ENCODE measurements around the gene PAFAH1B2. TPM values are rescaled to one million over a fixed set of nuclear protein-coding genes. Genes with fewer than 3 reads are reported as not detected.

Gene PAFAH1B2
- total and polyA plus RNA-seq, 2 experiments from 2014 or later = 87.5 to 148 TPM

DNA sequence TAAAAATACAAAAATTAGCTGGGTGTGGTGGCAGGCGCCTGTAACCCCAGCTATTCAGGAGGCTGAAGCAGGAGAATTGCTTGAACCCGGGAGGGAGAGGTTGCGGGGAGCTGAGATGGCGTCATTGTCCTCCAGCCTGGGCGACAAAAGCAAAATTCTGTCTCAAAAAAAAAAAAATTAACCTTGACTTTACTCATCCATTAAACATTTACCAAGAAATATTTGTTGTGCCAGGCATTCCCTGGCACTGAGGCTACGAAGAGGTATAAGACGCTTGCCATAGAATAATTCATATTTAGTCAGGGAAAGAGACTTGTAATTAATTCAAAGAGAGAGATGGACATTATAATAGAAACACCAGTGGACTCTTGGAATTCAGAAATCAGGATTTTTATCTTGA lies 13.2 kb upstream of the PAFAH1B2 start:
- Histone ChIP-seq H3K27me3 (ENCODE audit: insufficient read depth) (no peaks in the 10 kb centered on the region), H3K4me1 (ENCODE audit: insufficient read depth) (no peaks in the 10 kb centered on the region), H3F3A (replicated peaks; ENCODE audit: low read depth) (no peaks in the 10 kb centered on the region), H4K20me1 (replicated peaks; ENCODE audit: insufficient read depth) (no peaks in the 10 kb centered on the region), H3K36me3 (ENCODE audit: insufficient read depth) (no peaks in the 10 kb centered on the region), H2AFZ (no peak overlapping the region), H3K79me2 (replicated peaks; ENCODE audit: insufficient read depth) (no peaks in the 10 kb centered on the region), H3K27ac (ENCODE audit: low read depth) (no peak overlapping the region), H3K9me2 (ENCODE audit: insufficient read depth) (no peaks in the 10 kb centered on the region), H3K4me3 (no peak overlapping the region), H3K4me2 (no peak overlapping the region)
- no peaks in the 10 kb centered on the region for H3K27me3 Mint-ChIP-seq (ENCODE audit: insufficient read depth, low read depth, poor library complexity)
- DNase-seq (ENCODE audit: low spot score) (no peak), ATAC-seq (no peak)
- no peaks in the 10 kb centered on the region for H3K9me3 Mint-ChIP-seq
- TF ChIP-seq POLR2AphosphoS5 (IDR thresholded peaks at IDR 0.05; ENCODE audit: low read depth) (no peak), CTCF (conservative IDR thresholded peaks at IDR 0.05; ENCODE audit: low read depth in 2 of 2) (no peak), CREB1 (CRISPR knock-in tag; IDR thresholded peaks at IDR 0.05; ENCODE audit: low read depth) (no peak), REST (IDR thresholded peaks at IDR 0.05; ENCODE audit: unreplicated experiment) (no peak), EZH2phosphoT487 (IDR thresholded peaks at IDR 0.05; ENCODE audit: unreplicated experiment) (no peak), ZNF331 (CRISPR knock-in tag; IDR thresholded peaks at IDR 0.05; ENCODE audit: low read depth) (no peak), ZNF114 (CRISPR knock-in tag; IDR thresholded peaks at IDR 0.05) (no peak), JUNB (IDR thresholded peaks at IDR 0.05; ENCODE audit: unreplicated experiment) (no peak)
- TF ChIP-seq, protein P1, sequence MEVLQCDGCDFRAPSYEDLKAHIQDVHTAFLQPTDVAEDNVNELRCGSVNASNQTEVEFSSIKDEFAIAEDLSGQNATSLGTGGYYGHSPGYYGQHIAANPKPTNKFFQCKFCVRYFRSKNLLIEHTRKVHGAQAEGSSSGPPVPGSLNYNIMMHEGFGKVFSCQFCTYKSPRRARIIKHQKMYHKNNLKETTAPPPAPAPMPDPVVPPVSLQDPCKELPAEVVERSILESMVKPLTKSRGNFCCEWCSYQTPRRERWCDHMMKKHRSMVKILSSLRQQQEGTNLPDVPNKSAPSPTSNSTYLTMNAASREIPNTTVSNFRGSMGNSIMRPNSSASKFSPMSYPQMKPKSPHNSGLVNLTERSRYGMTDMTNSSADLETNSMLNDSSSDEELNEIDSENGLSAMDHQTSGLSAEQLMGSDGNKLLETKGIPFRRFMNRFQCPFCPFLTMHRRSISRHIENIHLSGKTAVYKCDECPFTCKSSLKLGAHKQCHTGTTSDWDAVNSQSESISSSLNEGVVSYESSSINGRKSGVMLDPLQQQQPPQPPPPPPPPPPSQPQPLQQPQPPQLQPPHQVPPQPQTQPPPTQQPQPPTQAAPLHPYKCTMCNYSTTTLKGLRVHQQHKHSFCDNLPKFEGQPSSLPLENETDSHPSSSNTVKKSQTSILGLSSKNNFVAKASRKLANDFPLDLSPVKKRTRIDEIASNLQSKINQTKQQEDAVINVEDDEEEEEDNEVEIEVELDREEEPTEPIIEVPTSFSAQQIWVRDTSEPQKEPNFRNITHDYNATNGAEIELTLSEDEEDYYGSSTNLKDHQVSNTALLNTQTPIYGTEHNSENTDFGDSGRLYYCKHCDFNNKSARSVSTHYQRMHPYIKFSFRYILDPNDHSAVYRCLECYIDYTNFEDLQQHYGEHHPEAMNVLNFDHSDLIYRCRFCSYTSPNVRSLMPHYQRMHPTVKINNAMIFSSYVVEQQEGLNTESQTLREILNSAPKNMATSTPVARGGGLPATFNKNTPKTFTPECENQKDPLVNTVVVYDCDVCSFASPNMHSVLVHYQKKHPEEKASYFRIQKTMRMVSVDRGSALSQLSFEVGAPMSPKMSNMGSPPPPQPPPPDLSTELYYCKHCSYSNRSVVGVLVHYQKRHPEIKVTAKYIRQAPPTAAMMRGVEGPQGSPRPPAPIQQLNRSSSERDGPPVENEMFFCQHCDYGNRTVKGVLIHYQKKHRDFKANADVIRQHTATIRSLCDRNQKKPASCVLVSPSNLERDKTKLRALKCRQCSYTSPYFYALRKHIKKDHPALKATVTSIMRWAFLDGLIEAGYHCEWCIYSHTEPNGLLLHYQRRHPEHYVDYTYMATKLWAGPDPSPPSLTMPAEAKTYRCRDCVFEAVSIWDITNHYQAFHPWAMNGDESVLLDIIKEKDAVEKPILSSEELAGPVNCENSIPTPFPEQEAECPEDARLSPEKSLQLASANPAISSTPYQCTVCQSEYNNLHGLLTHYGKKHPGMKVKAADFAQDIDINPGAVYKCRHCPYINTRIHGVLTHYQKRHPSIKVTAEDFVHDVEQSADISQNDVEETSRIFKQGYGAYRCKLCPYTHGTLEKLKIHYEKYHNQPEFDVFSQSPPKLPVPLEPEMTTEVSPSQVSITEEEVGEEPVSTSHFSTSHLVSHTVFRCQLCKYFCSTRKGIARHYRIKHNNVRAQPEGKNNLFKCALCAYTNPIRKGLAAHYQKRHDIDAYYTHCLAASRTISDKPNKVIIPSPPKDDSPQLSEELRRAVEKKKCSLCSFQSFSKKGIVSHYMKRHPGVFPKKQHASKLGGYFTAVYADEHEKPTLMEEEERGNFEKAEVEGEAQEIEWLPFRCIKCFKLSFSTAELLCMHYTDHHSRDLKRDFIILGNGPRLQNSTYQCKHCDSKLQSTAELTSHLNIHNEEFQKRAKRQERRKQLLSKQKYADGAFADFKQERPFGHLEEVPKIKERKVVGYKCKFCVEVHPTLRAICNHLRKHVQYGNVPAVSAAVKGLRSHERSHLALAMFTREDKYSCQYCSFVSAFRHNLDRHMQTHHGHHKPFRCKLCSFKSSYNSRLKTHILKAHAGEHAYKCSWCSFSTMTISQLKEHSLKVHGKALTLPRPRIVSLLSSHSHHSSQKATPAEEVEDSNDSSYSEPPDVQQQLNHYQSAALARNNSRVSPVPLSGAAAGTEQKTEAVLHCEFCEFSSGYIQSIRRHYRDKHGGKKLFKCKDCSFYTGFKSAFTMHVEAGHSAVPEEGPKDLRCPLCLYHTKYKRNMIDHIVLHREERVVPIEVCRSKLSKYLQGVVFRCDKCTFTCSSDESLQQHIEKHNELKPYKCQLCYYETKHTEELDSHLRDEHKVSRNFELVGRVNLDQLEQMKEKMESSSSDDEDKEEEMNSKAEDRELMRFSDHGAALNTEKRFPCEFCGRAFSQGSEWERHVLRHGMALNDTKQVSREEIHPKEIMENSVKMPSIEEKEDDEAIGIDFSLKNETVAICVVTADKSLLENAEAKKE (CRISPR knock-in tag; IDR thresholded peaks at IDR 0.05) = no peak
- TF ChIP-seq, protein P2, sequence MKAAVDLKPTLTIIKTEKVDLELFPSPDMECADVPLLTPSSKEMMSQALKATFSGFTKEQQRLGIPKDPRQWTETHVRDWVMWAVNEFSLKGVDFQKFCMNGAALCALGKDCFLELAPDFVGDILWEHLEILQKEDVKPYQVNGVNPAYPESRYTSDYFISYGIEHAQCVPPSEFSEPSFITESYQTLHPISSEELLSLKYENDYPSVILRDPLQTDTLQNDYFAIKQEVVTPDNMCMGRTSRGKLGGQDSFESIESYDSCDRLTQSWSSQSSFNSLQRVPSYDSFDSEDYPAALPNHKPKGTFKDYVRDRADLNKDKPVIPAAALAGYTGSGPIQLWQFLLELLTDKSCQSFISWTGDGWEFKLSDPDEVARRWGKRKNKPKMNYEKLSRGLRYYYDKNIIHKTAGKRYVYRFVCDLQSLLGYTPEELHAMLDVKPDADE (IDR thresholded peaks at IDR 0.05) = no peak
- H3K36me3 Mint-ChIP-seq (ENCODE audit: low read depth) = no peaks in the 10 kb centered on the region
- H3K4me1 Mint-ChIP-seq = no peaks in the 10 kb centered on the region
- H3K4me3 Mint-ChIP-seq = no peak overlapping the region
- no peak overlapping the region for H3K27ac Mint-ChIP-seq

Measured in GM23338 (cell line).